Measurements from ENCODE around the gene HTRA3. TPM values are rescaled to one million over a fixed set of nuclear protein-coding genes. Genes with fewer than 3 reads are reported as not detected.

Gene HTRA3
- total and polyA plus RNA-seq, 2 of the 4 experiments (the other 2 are of a cell fraction) = 1.3 to 9.5 TPM

DNA sequence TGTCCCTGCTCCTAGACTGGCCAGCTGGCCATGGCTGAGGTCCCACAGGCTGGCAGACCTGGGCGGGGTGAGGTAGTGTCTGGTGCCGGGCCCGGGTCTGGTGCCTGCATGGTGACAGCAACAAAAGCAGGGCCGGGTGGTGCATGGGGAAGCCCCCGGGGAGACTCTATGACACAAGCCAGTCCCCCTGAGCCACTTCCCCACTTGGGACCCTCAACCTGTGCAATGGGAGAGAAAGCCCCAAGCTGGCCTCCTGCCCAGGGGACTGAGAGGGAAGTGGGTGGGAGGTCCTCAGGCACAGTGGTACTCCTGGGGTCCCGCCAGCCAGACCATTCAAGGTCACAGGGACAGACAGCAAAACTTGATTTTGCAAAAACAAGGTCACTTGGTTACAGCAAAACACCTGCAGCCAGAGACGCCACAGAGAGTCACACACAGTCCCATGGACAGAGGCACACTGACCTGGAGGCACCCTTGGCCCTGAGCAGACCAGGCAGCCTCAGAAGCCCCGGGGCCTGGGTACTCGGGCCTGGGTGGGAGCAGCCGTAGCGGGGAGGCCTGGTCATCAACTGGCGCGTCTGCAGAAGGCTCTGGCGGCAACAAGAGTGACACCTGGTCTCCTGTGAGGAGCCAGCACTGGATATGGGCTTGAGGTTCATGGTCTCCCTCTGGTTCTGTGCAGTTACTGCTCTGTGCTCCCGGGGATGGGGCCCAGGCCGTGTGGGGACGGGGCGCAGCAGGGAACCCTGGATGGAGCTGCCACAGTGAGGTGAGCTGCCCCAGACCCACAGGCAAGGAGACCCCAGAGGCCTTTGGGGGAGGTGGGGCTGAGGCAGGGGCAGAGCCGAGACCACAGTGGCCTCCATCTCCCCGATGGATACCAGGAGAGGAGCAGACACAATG, 60.6 kb downstream of the HTRA3 start:
- CTCF ChIA-PET = no interaction called here
- dilution Hi-C loops (cut with HindIII; ENCODE audit: low sequenced_read_pairs, unreplicated experiment) = no loop called here
- H2AFZ ChIP-seq (replicated peaks; ENCODE audit: low read length, poor library complexity) = no peak overlapping the region
- DNase-seq (no peak), ATAC-seq (ENCODE audit: low read depth) (no peak)
- H3K27me3 ChIP-seq (ENCODE audit: control insufficient read depth, insufficient read depth, low read length) = peaks cover 15% of the 10 kb centered on the region
- H3K79me1 ChIP-seq (ENCODE audit: low read depth in 1 of 2, low read length in 2 of 2) = no peaks in the 10 kb centered on the region
- H3K56ac ChIP-seq (ENCODE audit: extremely low read depth, insufficient read depth, low read length) = no peak overlapping the region
- H3K4me2 ChIP-seq (ENCODE audit: low read depth, low read length) = no peak overlapping the region
- no peaks in the 10 kb centered on the region; the same call in 1 of the 2 replicates for H3K4me1 ChIP-seq (ENCODE audit: control insufficient read depth, insufficient read depth, low read length)
- no peaks in the 10 kb centered on the region; the same call in none of the 2 replicates for H4K20me1 ChIP-seq (ENCODE audit: insufficient read depth, low read length)
- POLR2A ChIA-PET (ENCODE audit: unreplicated experiment) = no interaction called here
- H2BK15ac ChIP-seq (ENCODE audit: low read depth, low read length) = no peak overlapping the region
- 0 out of 2 replicates have a peak, but pooled peaks cover 3% of the 10 kb centered on the region for H3K9me1 ChIP-seq (ENCODE audit: insufficient read depth, low read length)
- in situ Hi-C loops (cut with MboI; ENCODE audit: low sequenced_read_pairs) = no loop called here
- intact Hi-C loops (cut with micrococcal nuclease) = no loop called here
- WGBS, 2 experiments (ENCODE audit: extremely low coverage in 2 of 2, insufficient read length in 1 of 2) = 95% methylated on average over 9 of the region's 20 CpGs; no CpG with 5 or more reads in 1 of the 2 experiments
- no peak overlapping the region for H3K14ac ChIP-seq (replicated peaks; ENCODE audit: low read depth, low read length)
- H2AK9ac ChIP-seq (replicated peaks; ENCODE audit: low read depth, low read length, poor library complexity) = no peak overlapping the region
- H4K5ac ChIP-seq (ENCODE audit: low read depth, low read length) = no peak overlapping the region
- H2BK120ac ChIP-seq (ENCODE audit: low read depth, low read length) = no peak overlapping the region
- no peak overlapping the region for H4K8ac ChIP-seq (ENCODE audit: low read depth in 2 of 2, low read length in 2 of 2)
- no peak overlapping the region; the same call in 1 of the 2 replicates for H2AK5ac ChIP-seq (ENCODE audit: low read depth, low read length)
- no peak overlapping the region for H3K4me3 ChIP-seq (ENCODE audit: insufficient read depth, low read depth, low read length)
- H3K23ac ChIP-seq (ENCODE audit: low read depth, low read length) = no peak overlapping the region
- no peak overlapping the region for H3K9ac ChIP-seq (ENCODE audit: low read depth, low read length)
- H4K91ac ChIP-seq (ENCODE audit: insufficient read depth, low read depth, low read length) = no peak overlapping the region
- H3K27ac ChIP-seq (ENCODE audit: insufficient read depth, low read length) = no peak overlapping the region
- no peak overlapping the region for H3K18ac ChIP-seq (ENCODE audit: low read depth, low read length)
- H3K36me3 ChIP-seq (ENCODE audit: control insufficient read depth, insufficient read depth, low read length) = no peaks in the 10 kb centered on the region
- H2BK20ac ChIP-seq (ENCODE audit: low read depth, low read length) = no peak overlapping the region
- BruUV-seq (replicated peaks) = no TSS peak
- no peak overlapping the region for H2BK5ac ChIP-seq (ENCODE audit: low read depth, low read length, poor library complexity, severe bottlenecking)
- H3K4ac ChIP-seq (ENCODE audit: low read depth, low read length) = no peak overlapping the region
- H3K9me3 ChIP-seq (ENCODE audit: control insufficient read depth, insufficient read depth, low read length) = peaks cover 7% of the 10 kb centered on the region
- TF ChIP-seq CHD1 (IDR thresholded peaks at IDR 0.05; ENCODE audit: low read depth, low read length) (no peak), NFE2L2 (IDR thresholded peaks at IDR 0.05; ENCODE audit: low read depth, low read length) (no peak), SMC3 (IDR thresholded peaks at IDR 0.05; ENCODE audit: low read depth, low read length) (no peak), RFX5 (IDR thresholded peaks at IDR 0.05; ENCODE audit: low read depth, low read length) (no peak), MXI1 (IDR thresholded peaks at IDR 0.05; ENCODE audit: borderline replicate concordance, low read depth, low read length) (no peak), RAD21 (IDR thresholded peaks at IDR 0.05; ENCODE audit: low read length) (no peak), RCOR1 (IDR thresholded peaks at IDR 0.05; ENCODE audit: insufficient replicate concordance, low read length) (no peak), CEBPB (IDR thresholded peaks at IDR 0.05; ENCODE audit: low read depth, low read length) (no peak), FOS (IDR thresholded peaks at IDR 0.05; ENCODE audit: low read depth, low read length) (no peak), MAZ (IDR thresholded peaks at IDR 0.05; ENCODE audit: borderline replicate concordance, low read depth, low read length) (no peak), MAFK (IDR thresholded peaks at IDR 0.05; ENCODE audit: low read depth, low read length) (no peak), POLR2A (IDR thresholded peaks at IDR 0.05; ENCODE audit: low read depth, low read length) (no peak)
- TF ChIP-seq, protein P1, sequence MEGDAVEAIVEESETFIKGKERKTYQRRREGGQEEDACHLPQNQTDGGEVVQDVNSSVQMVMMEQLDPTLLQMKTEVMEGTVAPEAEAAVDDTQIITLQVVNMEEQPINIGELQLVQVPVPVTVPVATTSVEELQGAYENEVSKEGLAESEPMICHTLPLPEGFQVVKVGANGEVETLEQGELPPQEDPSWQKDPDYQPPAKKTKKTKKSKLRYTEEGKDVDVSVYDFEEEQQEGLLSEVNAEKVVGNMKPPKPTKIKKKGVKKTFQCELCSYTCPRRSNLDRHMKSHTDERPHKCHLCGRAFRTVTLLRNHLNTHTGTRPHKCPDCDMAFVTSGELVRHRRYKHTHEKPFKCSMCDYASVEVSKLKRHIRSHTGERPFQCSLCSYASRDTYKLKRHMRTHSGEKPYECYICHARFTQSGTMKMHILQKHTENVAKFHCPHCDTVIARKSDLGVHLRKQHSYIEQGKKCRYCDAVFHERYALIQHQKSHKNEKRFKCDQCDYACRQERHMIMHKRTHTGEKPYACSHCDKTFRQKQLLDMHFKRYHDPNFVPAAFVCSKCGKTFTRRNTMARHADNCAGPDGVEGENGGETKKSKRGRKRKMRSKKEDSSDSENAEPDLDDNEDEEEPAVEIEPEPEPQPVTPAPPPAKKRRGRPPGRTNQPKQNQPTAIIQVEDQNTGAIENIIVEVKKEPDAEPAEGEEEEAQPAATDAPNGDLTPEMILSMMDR (conservative IDR thresholded peaks at IDR 0.05; ENCODE audit: low read depth, low read length) = no peak
- TF ChIP-seq, protein P2, sequence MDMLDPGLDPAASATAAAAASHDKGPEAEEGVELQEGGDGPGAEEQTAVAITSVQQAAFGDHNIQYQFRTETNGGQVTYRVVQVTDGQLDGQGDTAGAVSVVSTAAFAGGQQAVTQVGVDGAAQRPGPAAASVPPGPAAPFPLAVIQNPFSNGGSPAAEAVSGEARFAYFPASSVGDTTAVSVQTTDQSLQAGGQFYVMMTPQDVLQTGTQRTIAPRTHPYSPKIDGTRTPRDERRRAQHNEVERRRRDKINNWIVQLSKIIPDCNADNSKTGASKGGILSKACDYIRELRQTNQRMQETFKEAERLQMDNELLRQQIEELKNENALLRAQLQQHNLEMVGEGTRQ (IDR thresholded peaks at IDR 0.05; ENCODE audit: low read depth, low read length) = no peak
- TF ChIP-seq, protein P3, sequence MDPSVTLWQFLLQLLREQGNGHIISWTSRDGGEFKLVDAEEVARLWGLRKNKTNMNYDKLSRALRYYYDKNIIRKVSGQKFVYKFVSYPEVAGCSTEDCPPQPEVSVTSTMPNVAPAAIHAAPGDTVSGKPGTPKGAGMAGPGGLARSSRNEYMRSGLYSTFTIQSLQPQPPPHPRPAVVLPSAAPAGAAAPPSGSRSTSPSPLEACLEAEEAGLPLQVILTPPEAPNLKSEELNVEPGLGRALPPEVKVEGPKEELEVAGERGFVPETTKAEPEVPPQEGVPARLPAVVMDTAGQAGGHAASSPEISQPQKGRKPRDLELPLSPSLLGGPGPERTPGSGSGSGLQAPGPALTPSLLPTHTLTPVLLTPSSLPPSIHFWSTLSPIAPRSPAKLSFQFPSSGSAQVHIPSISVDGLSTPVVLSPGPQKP (IDR thresholded peaks at IDR 0.05; ENCODE audit: borderline replicate concordance, low read depth, low read length) = no peak

Data from IMR-90 (cell line).